CD14-positive monocyte (primary cell): ENCODE measurements around the gene EEFSEC. TPM values are rescaled to one million over a fixed set of nuclear protein-coding genes. Genes with fewer than 3 reads are reported as not detected.

Experiments used
- DNase-seq, 3 donors: peaks; one replicate each; pipeline ENCODE4 v3.0.0-alpha.2; 2011 to 2022
- H2AFZ ChIP-seq: 2 replicates; pipeline ENCODE4 v1.6.0; 2012; ENCODE audit warnings: mild to moderate bottlenecking, low read depth, low read length, inconsistent platforms; ENCODE audit not compliant: insufficient read depth, poor library complexity, severe bottlenecking
- H3K27ac ChIP-seq, 2 donors: 1 replicate in 1 of 2; 2 replicates in 1 of 2; pipeline ENCODE4 v1.5.1; 2012 to 2013; ENCODE audit warnings: low read length in 2 of 2, control low read depth in 1 of 2, inconsistent platforms in 1 of 2, low read depth in 1 of 2, mild to moderate bottlenecking in 1 of 2
- H3K27me3 ChIP-seq, 2 donors: one replicate each; pipeline versions ENCODE4 v1.6.0 to v1.6.1; 2011 to 2013; ENCODE audit warnings: low read length in 2 of 2; ENCODE audit not compliant: control insufficient read depth in 2 of 2, insufficient read depth in 2 of 2
- H3K36me3 ChIP-seq, 2 donors: replicated peaks in 1 of 2; 1 replicate in 1 of 2; 2 replicates in 1 of 2; pipeline versions ENCODE4 v1.5.1 to v1.6.1; 2012 to 2013; ENCODE audit warnings: low read length in 2 of 2, control low read depth in 1 of 2, inconsistent platforms in 1 of 2, mild to moderate bottlenecking in 1 of 2; ENCODE audit not compliant: insufficient read depth in 2 of 2, control insufficient read depth in 1 of 2
- H3K4me1 ChIP-seq, 2 donors: 1 replicate in 1 of 2; 2 replicates in 1 of 2; pipeline versions ENCODE4 v1.5.1 to v1.6.1; 2012 to 2013; ENCODE audit warnings: low read length in 2 of 2, control low read depth in 1 of 2, inconsistent platforms in 1 of 2, mild to moderate bottlenecking in 1 of 2, moderate library complexity in 1 of 2; ENCODE audit not compliant: insufficient read depth in 2 of 2, control insufficient read depth in 1 of 2
- H3K4me2 ChIP-seq: replicated peaks from 2 replicates; pipeline ENCODE3; 2012; ENCODE audit warnings: low read length, moderate library complexity, mild to moderate bottlenecking; ENCODE audit not compliant: poor library complexity, severe bottlenecking; ENCODE audit errors: extremely low read depth
- H3K4me3 ChIP-seq, 3 experiments: fragments of 200-600 bp in 1 of 3; sonication (generic) in 1 of 3; replicated peaks in 1 of 3; 1 replicate in 2 of 3; 2 replicates in 1 of 3; pipeline ENCODE4 v1.5.1; 2011 to 2013; ENCODE audit warnings: low read length in 3 of 3, mild to moderate bottlenecking in 3 of 3, control low read depth in 2 of 3, low read depth in 2 of 3, inconsistent platforms in 1 of 3, moderate library complexity in 1 of 3
- H3K79me2 ChIP-seq: 2 replicates; pipeline ENCODE4 v1.6.0; 2012; ENCODE audit warnings: mild to moderate bottlenecking, control low read depth, inconsistent platforms, low read length, moderate library complexity; ENCODE audit not compliant: insufficient read depth
- H3K9ac ChIP-seq: 2 replicates; pipeline ENCODE4 v1.6.0; 2017; ENCODE audit warnings: low read length, mild to moderate bottlenecking; ENCODE audit not compliant: insufficient read depth, poor library complexity, severe bottlenecking
- H3K9me3 ChIP-seq, 2 donors: replicated peaks in 1 of 2; 1 replicate in 1 of 2; 2 replicates in 1 of 2; pipeline versions ENCODE4 v1.5.1 to v1.6.1; 2012 to 2013; ENCODE audit warnings: low read length in 2 of 2, control low read depth in 1 of 2; ENCODE audit not compliant: control insufficient read depth in 1 of 2, insufficient read depth in 1 of 2
- H4K20me1 ChIP-seq: 2 replicates; pipeline ENCODE4 v1.6.0; 2012; ENCODE audit warnings: mild to moderate bottlenecking, low read length, control low read depth, moderate library complexity; ENCODE audit not compliant: insufficient read depth
- H3K27ac Mint-ChIP-seq, 7 donors: one replicate each; pipeline ENCODE4 v1.8.0; 2020; ENCODE audit warnings: mild to moderate bottlenecking in 7 of 7, mixed read lengths in 7 of 7, moderate library complexity in 6 of 7, inconsistent platforms in 2 of 7
- H3K27me3 Mint-ChIP-seq, 3 donors: one replicate each; pipeline ENCODE4 v1.8.0; 2021 to 2022; ENCODE audit warnings: low read depth in 3 of 3, mild to moderate bottlenecking in 3 of 3, mixed read lengths in 3 of 3, moderate library complexity in 3 of 3, inconsistent platforms in 1 of 3
- H3K36me3 Mint-ChIP-seq, 2 donors: one replicate each; pipeline ENCODE4 v1.8.0; 2020; ENCODE audit warnings: mixed read lengths in 2 of 2, inconsistent platforms in 1 of 2, mild to moderate bottlenecking in 1 of 2
- H3K4me1 Mint-ChIP-seq: one replicate; pipeline ENCODE4 v1.8.0; 2020; ENCODE audit warnings: mild to moderate bottlenecking, mixed read lengths
- H3K4me3 Mint-ChIP-seq, 2 donors: one replicate each; pipeline ENCODE4 v1.8.0; 2020; ENCODE audit warnings: mild to moderate bottlenecking in 2 of 2, mixed read lengths in 2 of 2, moderate library complexity in 1 of 2
- H3K9me3 Mint-ChIP-seq, 7 donors: one replicate each; pipeline ENCODE4 v1.8.0; 2020 to 2022; ENCODE audit warnings: mixed read lengths in 7 of 7, mild to moderate bottlenecking in 6 of 7, moderate library complexity in 6 of 7, inconsistent platforms in 2 of 7
- WGBS: methylation state at CpG from one replicate; pipeline ENCODE4 v1.1.5; 2013; ENCODE audit warnings: missing lambda C conversion rate; ENCODE audit not compliant: insufficient coverage; 5-methylcytosine and 5-hydroxymethylcytosine counted together
- intact Hi-C, 2 donors: fragments of 100-400 bp; cut with micrococcal nuclease; formaldehyde crosslinking; loops; one replicate each; pipeline versions ENCODE4 v1.15.0 to v1.15.1; 2023
- polyA plus RNA-seq, 3 donors: library from polyadenylated mRNA; depleted of rRNA in 1 of 3; unstranded in 2 of 3; stranded (reverse) in 1 of 3; fragments of 300-500 nt in 2 of 3; fragments of >200 nt in 1 of 3; fragmentation: Illumina TruSeq in 2 of 3; gene quantifications; 1 replicate in 2 of 3; 2 replicates in 1 of 3; pipeline ENCODE4 v1.2.3, GENCODE V29; 2012 to 2021
- TF ChIP-seq, protein P1 (sequence below): fragments of 200-600 bp; IDR thresholded peaks from one replicate; pipeline ENCODE4 v1.8.0; 2022; ENCODE audit warnings: antibody characterized with exemption, mild to moderate bottlenecking

The EEFSEC gene
- polyA plus RNA-seq, 3 donors: 13.3 to 14.9 (median 14.9) TPM

- no peaks in the 10 kb centered on the region for H3K27me3 Mint-ChIP-seq
- intact Hi-C loops: no loop called here
- WGBS: 96% methylated on average over 11 of the region's 11 CpGs
- Histone ChIP-seq H2AFZ (no peak overlapping the region), H3K36me3 (peaks cover 4 to 30% of the 10 kb centered on the region in 2 donors), H3K4me1 (no peaks in the 10 kb centered on the region), H3K79me2 (no peaks in the 10 kb centered on the region), H3K4me3 (no peak overlapping the region), H3K27me3 (no peaks in the 10 kb centered on the region), H3K9me3 (no peaks in the 10 kb centered on the region), H3K27ac (no peak overlapping the region), H4K20me1 (no peaks in the 10 kb centered on the region), H3K4me2 (no peak overlapping the region), H3K9ac (no peak overlapping the region)
- H3K9me3 Mint-ChIP-seq: no peaks in the 10 kb centered on the region
- H3K36me3 Mint-ChIP-seq: peaks cover 15 to 18% of the 10 kb centered on the region in 2 donors
- peak overlapping the region in 3 of 7 donors; percentile 10 to 46 (median 26) for H3K27ac Mint-ChIP-seq
- no peak for DNase-seq
- TF ChIP-seq, protein P1, sequence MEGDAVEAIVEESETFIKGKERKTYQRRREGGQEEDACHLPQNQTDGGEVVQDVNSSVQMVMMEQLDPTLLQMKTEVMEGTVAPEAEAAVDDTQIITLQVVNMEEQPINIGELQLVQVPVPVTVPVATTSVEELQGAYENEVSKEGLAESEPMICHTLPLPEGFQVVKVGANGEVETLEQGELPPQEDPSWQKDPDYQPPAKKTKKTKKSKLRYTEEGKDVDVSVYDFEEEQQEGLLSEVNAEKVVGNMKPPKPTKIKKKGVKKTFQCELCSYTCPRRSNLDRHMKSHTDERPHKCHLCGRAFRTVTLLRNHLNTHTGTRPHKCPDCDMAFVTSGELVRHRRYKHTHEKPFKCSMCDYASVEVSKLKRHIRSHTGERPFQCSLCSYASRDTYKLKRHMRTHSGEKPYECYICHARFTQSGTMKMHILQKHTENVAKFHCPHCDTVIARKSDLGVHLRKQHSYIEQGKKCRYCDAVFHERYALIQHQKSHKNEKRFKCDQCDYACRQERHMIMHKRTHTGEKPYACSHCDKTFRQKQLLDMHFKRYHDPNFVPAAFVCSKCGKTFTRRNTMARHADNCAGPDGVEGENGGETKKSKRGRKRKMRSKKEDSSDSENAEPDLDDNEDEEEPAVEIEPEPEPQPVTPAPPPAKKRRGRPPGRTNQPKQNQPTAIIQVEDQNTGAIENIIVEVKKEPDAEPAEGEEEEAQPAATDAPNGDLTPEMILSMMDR: no peak
- H3K4me1 Mint-ChIP-seq: no peaks in the 10 kb centered on the region
- H3K4me3 Mint-ChIP-seq: no peak overlapping the region
These were observed 122.2 kb downstream of the EEFSEC start for GRCh38 chr3:128275316-128276145.

DNA sequence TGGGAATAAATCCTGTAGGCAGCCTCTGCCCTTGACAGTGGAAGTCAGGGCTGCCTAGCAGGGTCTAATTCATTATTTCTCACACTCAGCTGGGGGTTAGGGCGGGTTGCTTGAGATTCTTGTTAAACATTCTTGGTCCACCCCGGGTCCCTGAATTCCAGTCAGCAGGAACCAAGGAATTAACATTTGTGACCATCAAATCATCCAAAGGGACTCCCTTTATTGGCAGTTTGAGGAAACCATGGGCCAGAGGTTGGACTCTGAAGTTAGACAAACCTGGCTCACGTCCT, 122.8 kb downstream of the EEFSEC start:
- Mint-ChIP-seq H3K27ac (peak overlapping the region in 1 of 7 donors; percentile 10), H3K27me3 (no peaks in the 10 kb centered on the region), H3K4me1 (no peaks in the 10 kb centered on the region), H3K36me3 (peaks cover 12 to 24% of the 10 kb centered on the region in 2 donors), H3K9me3 (no peaks in the 10 kb centered on the region), H3K4me3 (no peak overlapping the region)
- Histone ChIP-seq H3K27ac (no peak overlapping the region), H3K9ac (no peak overlapping the region), H2AFZ (no peak overlapping the region), H3K79me2 (no peaks in the 10 kb centered on the region), H4K20me1 (no peaks in the 10 kb centered on the region), H3K4me1 (no peaks in the 10 kb centered on the region), H3K27me3 (no peaks in the 10 kb centered on the region), H3K36me3 (peaks cover 4 to 34% of the 10 kb centered on the region in 2 donors), H3K4me2 (no peak overlapping the region), H3K4me3 (no peak overlapping the region), H3K9me3 (no peaks in the 10 kb centered on the region)
- 100% methylated on average over 2 of the region's 3 CpGs for WGBS
- TF ChIP-seq, protein P1: no peak
- DNase-seq: no peak
- intact Hi-C loops: no loop called here
